ENCODE data around the gene ARHGEF28. TPM values are rescaled to one million over a fixed set of nuclear protein-coding genes. Genes with fewer than 3 reads are reported as not detected.

The ARHGEF28 gene
- total RNA-seq, 1 experiment from 2014 or later: 6.1 TPM

DNA sequence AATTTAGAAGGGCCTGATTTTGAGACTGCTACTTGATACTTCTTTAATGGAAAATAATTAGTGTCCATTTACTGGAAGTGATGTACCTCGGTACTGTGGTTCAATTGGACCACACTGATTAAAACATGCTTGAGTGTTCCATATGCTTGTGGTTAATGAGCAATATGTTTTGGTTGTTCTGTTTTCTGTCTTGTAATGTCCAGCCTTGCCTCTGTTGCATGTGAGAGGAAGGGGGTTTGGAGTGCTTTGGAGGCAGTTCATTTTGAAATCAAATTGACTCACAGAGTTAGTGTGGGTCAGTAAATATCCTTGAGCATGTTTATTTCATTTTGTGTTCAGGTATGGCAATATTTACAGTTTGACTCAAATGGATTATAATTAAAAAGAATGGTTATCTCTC is 334.4 kb downstream of the ARHGEF28 start:
- RAD21 ChIA-PET (ENCODE audit: low non-redundant PET in 1 of 2, low total read pairs in 2 of 2, uncharacterized antibody in 2 of 2, unreplicated experiment in 2 of 2): no interaction called here
- DNase-seq (ENCODE audit: low read depth, low spot score): no peak
- H3K79me2 ChIP-seq (ENCODE audit: insufficient read depth, low read length): no peaks in the 10 kb centered on the region
- no peak overlapping the region for H3K9ac ChIP-seq (ENCODE audit: low read length)
- BruUV-seq (replicated peaks): no TSS peak
- TF ChIP-seq CEBPB (IDR thresholded peaks at IDR 0.05; ENCODE audit: low read depth) (no peak), ZFX (IDR thresholded peaks at IDR 0.05) (no peak), POLR2AphosphoS5 (IDR thresholded peaks at IDR 0.05; ENCODE audit: low read depth, low read length) (no peak), FOSL1 (IDR thresholded peaks at IDR 0.05; ENCODE audit: low read depth) (no peak), ZNF274 (IDR thresholded peaks at IDR 0.05; ENCODE audit: low read depth, low read length) (no peak), SP1 (IDR thresholded peaks at IDR 0.05; ENCODE audit: low read depth) (no peak), POLR2A (IDR thresholded peaks at IDR 0.05; ENCODE audit: borderline replicate concordance, extremely low read depth, insufficient read depth, insufficient read length) (no peak), YY1 (IDR thresholded peaks at IDR 0.05; ENCODE audit: extremely low read depth, insufficient replicate concordance, low read depth, low read length) (no peak), JUND (IDR thresholded peaks at IDR 0.05) (no peak), SRF (IDR thresholded peaks at IDR 0.05; ENCODE audit: low read depth) (no peak), CBX3 (IDR thresholded peaks at IDR 0.05; ENCODE audit: low read depth) (no peak), EGR1 (IDR thresholded peaks at IDR 0.05; ENCODE audit: low read depth) (no peak), ELF1 (IDR thresholded peaks at IDR 0.05; ENCODE audit: borderline replicate concordance, low read depth) (no peak), RAD21 (IDR thresholded peaks at IDR 0.05; ENCODE audit: low read depth) (no peak), EZH2 (IDR thresholded peaks at IDR 0.05) (no peak)
- TF ChIP-seq, protein P1, sequence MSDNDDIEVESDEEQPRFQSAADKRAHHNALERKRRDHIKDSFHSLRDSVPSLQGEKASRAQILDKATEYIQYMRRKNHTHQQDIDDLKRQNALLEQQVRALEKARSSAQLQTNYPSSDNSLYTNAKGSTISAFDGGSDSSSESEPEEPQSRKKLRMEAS (IDR thresholded peaks at IDR 0.05): no peak
- TF ChIP-seq, protein P2, sequence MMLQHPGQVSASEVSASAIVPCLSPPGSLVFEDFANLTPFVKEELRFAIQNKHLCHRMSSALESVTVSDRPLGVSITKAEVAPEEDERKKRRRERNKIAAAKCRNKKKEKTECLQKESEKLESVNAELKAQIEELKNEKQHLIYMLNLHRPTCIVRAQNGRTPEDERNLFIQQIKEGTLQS (IDR thresholded peaks at IDR 0.05): no peak
- TF ChIP-seq, protein P3, sequence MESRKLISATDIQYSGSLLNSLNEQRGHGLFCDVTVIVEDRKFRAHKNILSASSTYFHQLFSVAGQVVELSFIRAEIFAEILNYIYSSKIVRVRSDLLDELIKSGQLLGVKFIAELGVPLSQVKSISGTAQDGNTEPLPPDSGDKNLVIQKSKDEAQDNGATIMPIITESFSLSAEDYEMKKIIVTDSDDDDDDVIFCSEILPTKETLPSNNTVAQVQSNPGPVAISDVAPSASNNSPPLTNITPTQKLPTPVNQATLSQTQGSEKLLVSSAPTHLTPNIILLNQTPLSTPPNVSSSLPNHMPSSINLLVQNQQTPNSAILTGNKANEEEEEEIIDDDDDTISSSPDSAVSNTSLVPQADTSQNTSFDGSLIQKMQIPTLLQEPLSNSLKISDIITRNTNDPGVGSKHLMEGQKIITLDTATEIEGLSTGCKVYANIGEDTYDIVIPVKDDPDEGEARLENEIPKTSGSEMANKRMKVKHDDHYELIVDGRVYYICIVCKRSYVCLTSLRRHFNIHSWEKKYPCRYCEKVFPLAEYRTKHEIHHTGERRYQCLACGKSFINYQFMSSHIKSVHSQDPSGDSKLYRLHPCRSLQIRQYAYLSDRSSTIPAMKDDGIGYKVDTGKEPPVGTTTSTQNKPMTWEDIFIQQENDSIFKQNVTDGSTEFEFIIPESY (IDR thresholded peaks at IDR 0.05; ENCODE audit: extremely low read depth, insufficient replicate concordance, low read length): no peak
- TF ChIP-seq, protein P4, sequence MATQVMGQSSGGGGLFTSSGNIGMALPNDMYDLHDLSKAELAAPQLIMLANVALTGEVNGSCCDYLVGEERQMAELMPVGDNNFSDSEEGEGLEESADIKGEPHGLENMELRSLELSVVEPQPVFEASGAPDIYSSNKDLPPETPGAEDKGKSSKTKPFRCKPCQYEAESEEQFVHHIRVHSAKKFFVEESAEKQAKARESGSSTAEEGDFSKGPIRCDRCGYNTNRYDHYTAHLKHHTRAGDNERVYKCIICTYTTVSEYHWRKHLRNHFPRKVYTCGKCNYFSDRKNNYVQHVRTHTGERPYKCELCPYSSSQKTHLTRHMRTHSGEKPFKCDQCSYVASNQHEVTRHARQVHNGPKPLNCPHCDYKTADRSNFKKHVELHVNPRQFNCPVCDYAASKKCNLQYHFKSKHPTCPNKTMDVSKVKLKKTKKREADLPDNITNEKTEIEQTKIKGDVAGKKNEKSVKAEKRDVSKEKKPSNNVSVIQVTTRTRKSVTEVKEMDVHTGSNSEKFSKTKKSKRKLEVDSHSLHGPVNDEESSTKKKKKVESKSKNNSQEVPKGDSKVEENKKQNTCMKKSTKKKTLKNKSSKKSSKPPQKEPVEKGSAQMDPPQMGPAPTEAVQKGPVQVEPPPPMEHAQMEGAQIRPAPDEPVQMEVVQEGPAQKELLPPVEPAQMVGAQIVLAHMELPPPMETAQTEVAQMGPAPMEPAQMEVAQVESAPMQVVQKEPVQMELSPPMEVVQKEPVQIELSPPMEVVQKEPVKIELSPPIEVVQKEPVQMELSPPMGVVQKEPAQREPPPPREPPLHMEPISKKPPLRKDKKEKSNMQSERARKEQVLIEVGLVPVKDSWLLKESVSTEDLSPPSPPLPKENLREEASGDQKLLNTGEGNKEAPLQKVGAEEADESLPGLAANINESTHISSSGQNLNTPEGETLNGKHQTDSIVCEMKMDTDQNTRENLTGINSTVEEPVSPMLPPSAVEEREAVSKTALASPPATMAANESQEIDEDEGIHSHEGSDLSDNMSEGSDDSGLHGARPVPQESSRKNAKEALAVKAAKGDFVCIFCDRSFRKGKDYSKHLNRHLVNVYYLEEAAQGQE (IDR thresholded peaks at IDR 0.05; ENCODE audit: low read depth): no peak
- no peaks in the 10 kb centered on the region for H3K27me3 ChIP-seq (ENCODE audit: insufficient read depth, low read length)
- intact Hi-C loops (cut with micrococcal nuclease): no loop called here
- H2AFZ ChIP-seq (ENCODE audit: low read depth, low read length, poor library complexity, severe bottlenecking): no peak overlapping the region
- no peak overlapping the region for H3K27ac ChIP-seq (ENCODE audit: low read depth, low read length)
- no peak overlapping the region for H3K4me2 ChIP-seq (ENCODE audit: low read length)
- POLR2A ChIA-PET: no interaction called here
- H3K4me3 ChIP-seq (replicated peaks in 1 of 2; ENCODE audit: low read depth in 1 of 2, low read length in 2 of 2): no peak overlapping the region
- no peaks in the 10 kb centered on the region for H3K9me2 ChIP-seq (ENCODE audit: insufficient read depth)
- no peaks in the 10 kb centered on the region for H3K36me3 ChIP-seq (ENCODE audit: control insufficient read depth in 1 of 2, insufficient read depth in 2 of 2, low read length in 2 of 2)
- no peaks in the 10 kb centered on the region for H4K20me1 ChIP-seq (ENCODE audit: insufficient read depth)
- H3K9me3 ChIP-seq (ENCODE audit: control insufficient read depth in 1 of 2, insufficient read depth in 1 of 2, low read depth in 1 of 2, low read length in 2 of 2): no peaks in the 10 kb centered on the region
- CTCF ChIA-PET: no interaction called here
- no peaks in the 10 kb centered on the region for H3K4me1 ChIP-seq (ENCODE audit: control insufficient read depth in 1 of 2, insufficient read depth in 2 of 2, low read length in 2 of 2)
- ATAC-seq: no peak
